ENCODE measurements around the gene RBM33.
"Not testable (repeated sequence)": the region's sequence is repeated elsewhere in the genome, so short reads cannot be mapped to it uniquely, and the experiment has no call there.

The RBM33 gene

DNA sequence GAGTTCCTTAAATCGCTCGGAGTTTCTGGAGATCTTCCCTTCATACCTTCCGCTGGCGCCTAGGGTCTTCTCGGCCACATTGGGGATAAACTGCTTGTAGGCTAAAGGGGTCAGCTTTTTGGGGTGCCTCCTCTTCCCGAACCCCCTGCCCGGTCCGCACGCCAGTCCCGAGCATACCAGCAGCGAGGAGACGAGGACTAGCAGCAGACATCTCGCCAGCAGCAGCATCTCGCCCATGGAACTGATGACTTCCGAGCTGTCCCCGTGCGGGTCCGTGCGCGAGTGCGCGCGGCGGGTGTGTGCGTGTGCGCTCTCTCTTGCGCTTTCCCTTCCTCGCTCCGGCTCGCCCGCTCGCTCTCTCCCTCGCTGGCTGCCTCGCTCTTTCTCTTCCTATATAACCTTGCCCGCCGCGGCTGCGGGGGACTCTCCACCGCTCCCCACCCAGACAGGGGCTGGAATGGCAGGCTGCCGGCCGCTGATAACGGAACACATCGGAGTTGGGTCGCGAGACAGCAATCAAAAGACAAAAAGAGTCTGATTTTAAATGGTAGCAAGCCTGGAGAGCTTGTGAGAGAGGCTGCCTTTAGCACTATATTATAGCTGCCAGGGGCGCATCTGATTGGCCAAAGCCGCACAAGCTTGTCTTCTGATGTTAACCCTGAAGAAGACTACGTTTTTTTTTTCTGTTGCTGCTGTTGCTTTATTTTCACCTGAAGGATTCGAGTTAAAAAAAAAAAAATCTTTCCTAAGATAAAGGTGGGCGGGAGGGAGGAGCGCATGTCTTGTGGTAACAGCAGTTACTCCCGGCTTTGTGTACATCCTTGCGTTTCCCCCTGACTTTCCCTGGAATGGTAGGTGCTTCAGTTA, 167.7 kb downstream of the RBM33 start, which contains the start of gene SHH:
Gene SHH, minus strand, starts transcription at position 569 of the 867 bp plus-strand sequence. Its CDS starts 341 bp downstream, at position 228.
- H3K9me3 ChIP-seq (ENCODE audit: low read depth, low read length) = no peaks in the 10 kb centered on the region
- H3K9ac ChIP-seq (ENCODE audit: insufficient read length) = no peak within 1 kb of the TSS
- TF ChIP-seq POLR2AphosphoS5 (IDR thresholded peaks at IDR 0.05; ENCODE audit: borderline replicate concordance, low read depth, low read length) = no peak
- TF ChIP-seq EZH2 (IDR thresholded peaks at IDR 0.05) = peak; percentile 84
- TF ChIP-seq FOXP2 (optimal IDR thresholded peaks at IDR 0.05; ENCODE audit: control extremely low read depth, extremely low read length, insufficient read depth) = no peak
- H3K36me3 ChIP-seq (ENCODE audit: insufficient read depth, low read length) = no peaks in the 10 kb centered on the region
- no peak within 1 kb of the TSS for H3K4me3 ChIP-seq
- no peak for DNase-seq (ENCODE audit: low read depth, low spot score)
- H3K27ac ChIP-seq = no peak within 1 kb of the TSS

DNA sequence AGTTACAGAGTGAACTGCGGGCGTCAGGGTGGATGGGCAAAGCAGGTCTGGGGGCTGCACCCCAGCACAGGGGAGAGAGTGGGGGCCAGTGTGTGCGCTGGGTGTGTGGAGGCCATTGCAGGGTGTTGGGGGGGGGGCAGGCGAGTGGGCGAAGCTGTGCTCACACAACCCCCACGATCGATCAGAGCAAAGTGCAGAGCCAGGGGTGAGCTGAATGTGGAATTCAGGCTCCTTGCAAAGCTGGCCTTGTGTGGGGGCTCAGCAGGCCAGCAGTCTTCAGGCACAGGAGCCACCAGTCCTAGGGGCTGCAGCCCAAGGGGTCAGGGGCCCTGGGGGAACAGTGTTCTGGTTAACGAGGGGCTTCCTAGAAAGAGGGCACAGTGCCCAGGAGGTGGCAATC, 168.7 kb downstream of the RBM33 start:
- Histone ChIP-seq H3K36me3 (ENCODE audit: insufficient read depth, low read length) (no peaks in the 10 kb centered on the region), H3K4me3 (no peak overlapping the region), H3K9ac (ENCODE audit: insufficient read length) (no peak overlapping the region), H3K9me3 (ENCODE audit: low read depth, low read length) (no peaks in the 10 kb centered on the region), H3K27ac (no peak overlapping the region)
- TF ChIP-seq POLR2AphosphoS5 (IDR thresholded peaks at IDR 0.05; ENCODE audit: borderline replicate concordance, low read depth, low read length) = no peak
- TF ChIP-seq EZH2 (IDR thresholded peaks at IDR 0.05) = no peak
- TF ChIP-seq FOXP2 (optimal IDR thresholded peaks at IDR 0.05; ENCODE audit: control extremely low read depth, extremely low read length, insufficient read depth) = no peak
- DNase-seq (ENCODE audit: low read depth, low spot score) = no peak

GRCh38 chr7:155813546-155814315, 169.3 kb downstream of the RBM33 start:
- Histone ChIP-seq H3K4me3 (no peak overlapping the region), H3K36me3 (ENCODE audit: insufficient read depth, low read length) (no peaks in the 10 kb centered on the region), H3K9ac (ENCODE audit: insufficient read length) (no peak overlapping the region), H3K27ac (no peak overlapping the region), H3K9me3 (ENCODE audit: low read depth, low read length) (no peaks in the 10 kb centered on the region)
- DNase-seq (ENCODE audit: low read depth, low spot score) = no peak
- TF ChIP-seq EZH2 (IDR thresholded peaks at IDR 0.05) (no peak), FOXP2 (optimal IDR thresholded peaks at IDR 0.05; ENCODE audit: control extremely low read depth, extremely low read length, insufficient read depth) (no peak), POLR2AphosphoS5 (IDR thresholded peaks at IDR 0.05; ENCODE audit: borderline replicate concordance, low read depth, low read length) (no peak)

- Histone ChIP-seq H3K27ac (no peak overlapping the region), H3K9me3 (ENCODE audit: low read depth, low read length) (no peaks in the 10 kb centered on the region), H3K4me3 (no peak overlapping the region), H3K36me3 (ENCODE audit: insufficient read depth, low read length) (no peaks in the 10 kb centered on the region), H3K9ac (ENCODE audit: insufficient read length) (no peak overlapping the region)
- DNase-seq (ENCODE audit: low read depth, low spot score) = no peak
- TF ChIP-seq FOXP2 (optimal IDR thresholded peaks at IDR 0.05; ENCODE audit: control extremely low read depth, extremely low read length, insufficient read depth) (no peak), POLR2AphosphoS5 (IDR thresholded peaks at IDR 0.05; ENCODE audit: borderline replicate concordance, low read depth, low read length) (no peak), EZH2 (IDR thresholded peaks at IDR 0.05) (no peak)
Measured at GRCh38 chr7:155814316-155815276, 170.1 kb downstream of the RBM33 start.

- no peak for TF ChIP-seq EZH2 (IDR thresholded peaks at IDR 0.05)
- TF ChIP-seq FOXP2 (optimal IDR thresholded peaks at IDR 0.05; ENCODE audit: control extremely low read depth, extremely low read length, insufficient read depth) = no peak
- no peak for TF ChIP-seq POLR2AphosphoS5 (IDR thresholded peaks at IDR 0.05; ENCODE audit: borderline replicate concordance, low read depth, low read length)
- DNase-seq (ENCODE audit: low read depth, low spot score) = no peak
- Histone ChIP-seq H3K27ac (no peak overlapping the region), H3K9me3 (ENCODE audit: low read depth, low read length) (no peaks in the 10 kb centered on the region), H3K9ac (ENCODE audit: insufficient read length) (no peak overlapping the region), H3K36me3 (ENCODE audit: insufficient read depth, low read length) (no peaks in the 10 kb centered on the region), H3K4me3 (no peak overlapping the region)
Measured at GRCh38 chr7:155815332-155816191, 171.1 kb downstream of the RBM33 start.

DNA sequence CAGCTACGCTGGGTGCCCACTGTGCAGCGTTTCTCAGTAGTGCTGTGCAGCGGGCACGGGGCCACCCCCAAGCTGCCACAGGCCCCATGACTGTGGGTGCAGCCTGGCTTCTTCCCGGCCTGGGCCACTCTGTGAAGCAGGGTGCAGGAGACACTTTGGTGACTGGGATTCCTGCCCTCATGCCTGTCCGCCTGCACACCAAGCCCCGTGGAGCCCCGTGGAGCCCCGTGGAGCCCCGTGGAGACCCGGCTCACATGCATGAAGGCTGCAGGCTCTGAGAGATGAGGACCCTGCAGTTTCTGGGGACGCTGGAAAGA, 171.7 kb downstream of the RBM33 start:
- Histone ChIP-seq H3K9ac (ENCODE audit: insufficient read length) (no peak overlapping the region), H3K27ac (no peak overlapping the region), H3K36me3 (ENCODE audit: insufficient read depth, low read length) (no peaks in the 10 kb centered on the region), H3K9me3 (ENCODE audit: low read depth, low read length) (no peaks in the 10 kb centered on the region), H3K4me3 (no peak overlapping the region)
- TF ChIP-seq FOXP2 (optimal IDR thresholded peaks at IDR 0.05; ENCODE audit: control extremely low read depth, extremely low read length, insufficient read depth) = no peak
- no peak for TF ChIP-seq EZH2 (IDR thresholded peaks at IDR 0.05)
- TF ChIP-seq POLR2AphosphoS5 (IDR thresholded peaks at IDR 0.05; ENCODE audit: borderline replicate concordance, low read depth, low read length) = no peak
- no peak for DNase-seq (ENCODE audit: low read depth, low spot score)

- TF ChIP-seq POLR2AphosphoS5 (IDR thresholded peaks at IDR 0.05; ENCODE audit: borderline replicate concordance, low read depth, low read length) (no peak), FOXP2 (optimal IDR thresholded peaks at IDR 0.05; ENCODE audit: control extremely low read depth, extremely low read length, insufficient read depth) (no peak), EZH2 (IDR thresholded peaks at IDR 0.05) (no peak)
- no peak for DNase-seq (ENCODE audit: low read depth, low spot score)
- Histone ChIP-seq H3K4me3 (no peak overlapping the region), H3K36me3 (ENCODE audit: insufficient read depth, low read length) (no peaks in the 10 kb centered on the region), H3K27ac (no peak overlapping the region), H3K9ac (ENCODE audit: insufficient read length) (no peak overlapping the region), H3K9me3 (ENCODE audit: low read depth, low read length) (no peaks in the 10 kb centered on the region)
Measured at GRCh38 chr7:155816996-155817395, 172.5 kb downstream of the RBM33 start.

DNA sequence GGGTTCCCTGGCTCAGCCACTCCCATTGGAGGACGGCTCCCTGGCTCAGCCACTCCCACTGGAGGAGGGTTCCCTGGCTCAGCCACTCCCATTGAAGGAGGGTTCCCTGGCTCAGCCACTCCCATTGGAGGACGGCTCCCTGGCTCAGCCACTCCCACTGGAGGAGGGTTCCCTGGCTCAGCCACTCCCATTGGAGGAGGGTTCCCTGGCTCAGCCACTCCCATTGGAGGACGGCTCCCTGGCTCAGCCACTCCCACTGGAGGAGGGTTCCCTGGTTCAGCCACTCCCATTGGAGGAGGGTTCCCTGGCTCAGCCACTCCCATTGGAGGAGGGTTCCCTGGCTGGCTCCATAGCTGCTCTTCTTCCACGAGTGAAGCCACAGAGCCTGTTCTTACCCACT, 173.1 kb downstream of the RBM33 start:
- not testable (repeated sequence) for H3K36me3 ChIP-seq (ENCODE audit: insufficient read depth, low read length); DNase-seq (ENCODE audit: low read depth, low spot score); H3K9ac ChIP-seq (ENCODE audit: insufficient read length); H3K4me3 ChIP-seq; H3K27ac ChIP-seq; H3K9me3 ChIP-seq (ENCODE audit: low read depth, low read length)
